PC-3 (cell line): ENCODE data around the gene ZDHHC5. TPM values are rescaled to one million over a fixed set of nuclear protein-coding genes. Genes with fewer than 3 reads are reported as not detected.

ENCODE experiments used
- ATAC-seq: fragments of 200-7000 bp; cut with Tn5 transposase; 2 replicates; pipeline ENCODE4 v1.9.1; 2020; ENCODE audit warnings: mild to moderate bottlenecking, moderate library complexity
- BruUV-seq: library from RNA; stranded (reverse); fragments of 400-500 nt; replicated peaks from 2 replicates; lab custom pipeline; 2021; lab: Mats Ljungman, UMichigan
- CTCF ChIA-PET: fragments of 300-600 bp; sonication (Branson Sonifier 250); formaldehyde crosslinking; loops from one replicate; lab custom pipeline; 2022; ENCODE audit warnings: antibody characterized with exemption; lab: Charles Lee
- POLR2A ChIA-PET: fragments of 300-600 bp; sonication (Branson Sonifier 250); formaldehyde crosslinking; loops from one replicate; lab custom pipeline; 2022; ENCODE audit warnings: antibody characterized with exemption; ENCODE audit not compliant: unreplicated experiment; lab: Charles Lee
- DNase-seq: peaks from one replicate; pipeline ENCODE4 v3.0.0-alpha.2; 2015
- H2AFZ ChIP-seq: fragments of 300-600 bp; sonication (generic); 2 replicates; pipeline ENCODE4 v1.6.0; 2016; ENCODE audit warnings: antibody characterized with exemption, low read length
- H3F3A ChIP-seq: fragments of 300-600 bp; sonication (generic); one replicate; pipeline ENCODE4 v1.6.0; 2017; ENCODE audit warnings: antibody characterized with exemption, low read length, control low read depth, mild to moderate bottlenecking; ENCODE audit not compliant: unreplicated experiment
- H3K27ac ChIP-seq: fragments of 300-600 bp; sonication (generic); 2 replicates; pipeline ENCODE4 v1.5.1; 2016; ENCODE audit warnings: mild to moderate bottlenecking, low read length
- H3K27me3 ChIP-seq: fragments of 300-600 bp; sonication (generic); 2 replicates; pipeline ENCODE4 v1.6.1; 2016; ENCODE audit warnings: low read length, mixed read lengths
- H3K36me3 ChIP-seq: fragments of 300-600 bp; sonication (generic); 2 replicates; pipeline ENCODE4 v1.6.1; 2016; ENCODE audit warnings: low read depth, mixed run types, low read length, mixed read lengths
- H3K4me1 ChIP-seq: fragments of 300-600 bp; sonication (generic); 2 replicates; pipeline ENCODE4 v1.5.1; 2016; ENCODE audit warnings: low read length; ENCODE audit not compliant: insufficient read depth
- H3K4me2 ChIP-seq: fragments of 300-600 bp; sonication (generic); 2 replicates; pipeline ENCODE4 v1.6.0; 2016; ENCODE audit warnings: low read length
- H3K4me3 ChIP-seq: fragments of 300-600 bp; sonication (generic); 2 replicates; pipeline ENCODE4 v1.5.1; 2016; ENCODE audit warnings: mild to moderate bottlenecking, low read length, mixed read lengths
- H3K79me2 ChIP-seq: fragments of 300-600 bp; sonication (generic); 2 replicates; pipeline ENCODE4 v1.6.1; 2017; ENCODE audit warnings: low read length, mixed read lengths
- H3K9ac ChIP-seq: fragments of 300-600 bp; sonication (generic); 2 replicates; pipeline ENCODE4 v1.6.0; 2016; ENCODE audit warnings: mild to moderate bottlenecking, low read length
- H3K9me2 ChIP-seq: fragments of 300-600 bp; sonication (generic); replicated peaks from 2 replicates; pipeline ENCODE4 v1.6.1; 2016; ENCODE audit warnings: mixed run types, low read length, mixed read lengths
- H3K9me3 ChIP-seq: fragments of 300-600 bp; sonication (generic); 2 replicates; pipeline ENCODE4 v1.6.1; 2016; ENCODE audit warnings: low read length, mixed read lengths
- H4K20me1 ChIP-seq: fragments of 300-600 bp; sonication (generic); 2 replicates; pipeline ENCODE4 v1.6.1; 2016; ENCODE audit warnings: low read length, mixed read lengths
- CTCF ChIP-seq: fragments of 300-600 bp; sonication (generic); conservative IDR thresholded peaks from 2 replicates; pipeline ENCODE4 v1.5.1; 2017; ENCODE audit warnings: antibody characterized with exemption, low read depth, mild to moderate bottlenecking, low read length
- EZH2 ChIP-seq: fragments of 300-600 bp; sonication (generic); IDR thresholded peaks from one replicate; pipeline ENCODE4 v1.6.1; 2017; ENCODE audit warnings: antibody characterized with exemption, mild to moderate bottlenecking, low read length; ENCODE audit not compliant: unreplicated experiment
- EZH2phosphoT487 ChIP-seq: fragments of 300-600 bp; sonication (generic); IDR thresholded peaks from 2 replicates; pipeline ENCODE4 v1.6.1; 2018; ENCODE audit warnings: mild to moderate bottlenecking, antibody characterized with exemption, low read length, borderline replicate concordance
- intact Hi-C: fragments of 100-400 bp; cut with micrococcal nuclease; formaldehyde crosslinking; loops from 2 replicates; pipeline ENCODE4 v1.9.0; 2023
- total RNA-seq: library from RNA; depleted of rRNA; stranded (reverse); fragments of >200 nt; gene quantifications from 2 replicates; pipeline ENCODE4 v1.2.3, GENCODE V29; 2014

The ZDHHC5 gene
- total RNA-seq, 1 experiment from 2014 or later, result 86.7 TPM

- intact Hi-C loops, result no loop called here
- no peak for TF ChIP-seq EZH2phosphoT487
- Histone ChIP-seq H3K9me2 (no peaks in the 10 kb centered on the region), H3K4me3 (no peak overlapping the region), H3F3A (no peaks in the 10 kb centered on the region), H3K27ac (no peak overlapping the region), H3K27me3 (no peaks in the 10 kb centered on the region), H2AFZ (no peak overlapping the region), H3K36me3 (peaks cover 73% of the 10 kb centered on the region), H4K20me1 (no peaks in the 10 kb centered on the region), H3K4me2 (no peak overlapping the region), H3K79me2 (no peaks in the 10 kb centered on the region), H3K9ac (no peak overlapping the region), H3K4me1 (no peaks in the 10 kb centered on the region), H3K9me3 (no peaks in the 10 kb centered on the region)
- POLR2A ChIA-PET, result interaction anchor here (0.9 kb wide), 1 partner anchor 13 kb away, joined by 3 read pairs; the partner anchor contains the start of gene MED19
- no peak for ATAC-seq
- CTCF ChIA-PET, result no interaction called here
- DNase-seq, result no peak
- BruUV-seq, result no TSS peak
These were observed 31.0 kb downstream of the ZDHHC5 start for GRCh38 chr11:57698843-57699365.

- Histone ChIP-seq H3F3A (peaks cover 2% of the 10 kb centered on the region), H3K36me3 (peaks cover 74% of the 10 kb centered on the region), H3K79me2 (0 out of 2 replicates have a peak, but pooled peaks cover 1% of the 10 kb centered on the region), H3K9ac (no peak overlapping the region), H3K9me2 (no peaks in the 10 kb centered on the region), H4K20me1 (0 out of 2 replicates have a peak, but pooled peaks cover 2% of the 10 kb centered on the region), H3K27me3 (no peaks in the 10 kb centered on the region), H3K27ac (no peak overlapping the region), H3K4me3 (no peak overlapping the region), H2AFZ (no peak overlapping the region), H3K4me1 (no peaks in the 10 kb centered on the region), H3K4me2 (no peak overlapping the region), H3K9me3 (no peaks in the 10 kb centered on the region)
- no peak for ATAC-seq
- no peak for TF ChIP-seq EZH2
- TF ChIP-seq EZH2phosphoT487, result no peak
- no peak for TF ChIP-seq CTCF
- ChIA-PET CTCF (no interaction called here), POLR2A (no interaction called here)
- no TSS peak for BruUV-seq
- no peak for DNase-seq
- intact Hi-C loops, result no loop called here
These were observed 31.9 kb downstream of the ZDHHC5 start for GRCh38 chr11:57699813-57700212.

- POLR2A ChIA-PET, result no interaction called here
- H3F3A ChIP-seq, result peaks cover 4% of the 10 kb centered on the region
- no peaks in the 10 kb centered on the region for H3K9me3 ChIP-seq
- CTCF ChIA-PET, result no interaction called here
- no peak overlapping the region for H2AFZ ChIP-seq
- H3K27ac ChIP-seq, result no peak overlapping the region
- peaks cover 73% of the 10 kb centered on the region for H3K36me3 ChIP-seq
- intact Hi-C loops, result no loop called here
- H3K27me3 ChIP-seq, result no peaks in the 10 kb centered on the region
- no peak overlapping the region for H3K9ac ChIP-seq
- DNase-seq (no peak), ATAC-seq (no peak)
- H3K9me2 ChIP-seq, result no peaks in the 10 kb centered on the region
- no peak overlapping the region for H3K4me2 ChIP-seq
- 0 out of 2 replicates have a peak, but pooled peaks cover 3% of the 10 kb centered on the region for H4K20me1 ChIP-seq
- BruUV-seq, result TSS peak; percentile 27
- TF ChIP-seq EZH2 (no peak), CTCF (no peak), EZH2phosphoT487 (no peak)
- H3K4me3 ChIP-seq, result no peak overlapping the region
- H3K4me1 ChIP-seq, result no peaks in the 10 kb centered on the region
- H3K79me2 ChIP-seq, result 0 out of 2 replicates have a peak, but pooled peaks cover 3% of the 10 kb centered on the region
These were observed 32.5 kb downstream of the ZDHHC5 start for GRCh38 chr11:57700425-57700824.
